HG03039 (cell line): ENCODE measurements around the gene XPR1.

Experiments
- ATAC-seq: cut with Tn5 transposase; IDR thresholded peaks from one replicate; pipeline ENCODE4 v1.9.1; 2021; ENCODE audit warnings: mild to moderate bottlenecking, moderate library complexity; ENCODE audit not compliant: unreplicated experiment

Gene XPR1

GRCh38 chr1:180614730-180615129 is 17.1 kb upstream of the XPR1 start:
- ATAC-seq = no peak

GRCh38 chr1:180615493-180616290 is 16.1 kb upstream of the XPR1 start:
- ATAC-seq = no peak

GRCh38 chr1:180616439-180616838 is 15.4 kb upstream of the XPR1 start:
- no peak for ATAC-seq

GRCh38 chr1:180617774-180618395 is 13.9 kb upstream of the XPR1 start:
- ATAC-seq = no peak

GRCh38 chr1:180620581-180620980 is 11.2 kb upstream of the XPR1 start:
- ATAC-seq = no peak

- no peak for ATAC-seq
These were observed 8.9 kb upstream of the XPR1 start for GRCh38 chr1:180622658-180623508.

GRCh38 chr1:180623579-180624347 is 8.1 kb upstream of the XPR1 start:
- ATAC-seq = no peak

- ATAC-seq = no peak
These were observed 5.1 kb upstream of the XPR1 start for GRCh38 chr1:180626711-180627110.

- no peak for ATAC-seq
These were observed 4.4 kb upstream of the XPR1 start for GRCh38 chr1:180627411-180627810.

GRCh38 chr1:180628646-180629045 is 3.2 kb upstream of the XPR1 start:
- ATAC-seq = no peak

GRCh38 chr1:180630408-180631193 is 1.2 kb upstream of the XPR1 start:
- no peak for ATAC-seq

- no peak for ATAC-seq
These were observed 542 bp upstream of the XPR1 start for GRCh38 chr1:180631194-180631765.

GRCh38 chr1:180632326-180633056 is 669 bp downstream of the XPR1 start:
- peak; percentile 43 for ATAC-seq

- no peak for ATAC-seq
These were observed 1.5 kb downstream of the XPR1 start for GRCh38 chr1:180633057-180634056.

GRCh38 chr1:180636138-180636537 is 4.3 kb downstream of the XPR1 start:
- no peak for ATAC-seq

GRCh38 chr1:180639871-180640270 is 8.0 kb downstream of the XPR1 start:
- ATAC-seq = no peak

GRCh38 chr1:180640531-180640949 is 8.7 kb downstream of the XPR1 start:
- no peak for ATAC-seq

- ATAC-seq = no peak
These were observed 9.8 kb downstream of the XPR1 start for GRCh38 chr1:180641662-180642061.
